ENCODE measurements around the gene JAG1.

JAG1 gene

GRCh38 chr20:10673842-10674683 is at the start of gene JAG1:
JAG1 (minus strand) TSS chr20:10673999; CDS start chr20:10673530, 469 bp downstream.
- DNase-seq (ENCODE audit: low spot score) = peak; percentile 96

DNA sequence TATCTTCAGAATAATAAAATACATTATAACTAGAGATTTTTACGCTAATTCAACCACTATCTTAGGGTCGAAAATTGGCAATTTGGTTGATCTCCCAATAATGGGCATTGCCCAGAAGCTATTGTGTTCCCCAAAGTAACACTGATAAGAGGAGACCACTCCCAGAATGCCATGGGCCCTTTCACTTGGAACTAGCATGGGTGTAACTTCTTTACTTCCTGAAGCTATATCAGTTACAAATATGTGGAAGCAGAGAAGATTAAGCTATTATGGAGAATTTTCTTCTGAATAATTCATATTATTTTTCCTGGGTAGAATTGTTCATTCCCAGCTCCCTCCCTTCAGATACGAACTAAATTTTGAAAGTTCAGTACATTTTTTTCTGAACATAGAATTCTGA is 48.2 kb upstream of the JAG1 start:
- DNase-seq (ENCODE audit: low spot score) = no peak

- DNase-seq (ENCODE audit: low spot score) = no peak
Measured at GRCh38 chr20:10721137-10721896, 47.5 kb upstream of the JAG1 start.

DNA sequence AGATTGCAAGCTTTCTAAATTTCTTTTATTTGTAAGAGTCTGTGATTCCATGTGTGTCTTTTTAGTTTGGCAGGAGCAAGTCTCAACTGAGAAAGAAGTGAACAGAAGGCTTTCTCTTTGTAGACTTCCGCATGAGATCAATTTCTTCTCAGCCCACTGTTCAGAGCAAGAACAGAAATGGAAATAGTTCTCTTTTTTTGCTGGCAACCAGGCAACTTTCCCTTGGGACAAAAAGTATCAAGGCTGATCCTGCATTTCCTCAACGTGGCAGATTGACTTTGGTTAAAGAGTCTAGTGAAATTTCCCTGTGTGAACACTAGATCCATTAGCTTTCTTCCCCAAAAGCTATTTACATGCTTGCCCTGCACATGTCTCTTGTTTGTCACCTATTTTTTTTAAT is 46.8 kb upstream of the JAG1 start:
- DNase-seq (ENCODE audit: low spot score) = no peak

DNA sequence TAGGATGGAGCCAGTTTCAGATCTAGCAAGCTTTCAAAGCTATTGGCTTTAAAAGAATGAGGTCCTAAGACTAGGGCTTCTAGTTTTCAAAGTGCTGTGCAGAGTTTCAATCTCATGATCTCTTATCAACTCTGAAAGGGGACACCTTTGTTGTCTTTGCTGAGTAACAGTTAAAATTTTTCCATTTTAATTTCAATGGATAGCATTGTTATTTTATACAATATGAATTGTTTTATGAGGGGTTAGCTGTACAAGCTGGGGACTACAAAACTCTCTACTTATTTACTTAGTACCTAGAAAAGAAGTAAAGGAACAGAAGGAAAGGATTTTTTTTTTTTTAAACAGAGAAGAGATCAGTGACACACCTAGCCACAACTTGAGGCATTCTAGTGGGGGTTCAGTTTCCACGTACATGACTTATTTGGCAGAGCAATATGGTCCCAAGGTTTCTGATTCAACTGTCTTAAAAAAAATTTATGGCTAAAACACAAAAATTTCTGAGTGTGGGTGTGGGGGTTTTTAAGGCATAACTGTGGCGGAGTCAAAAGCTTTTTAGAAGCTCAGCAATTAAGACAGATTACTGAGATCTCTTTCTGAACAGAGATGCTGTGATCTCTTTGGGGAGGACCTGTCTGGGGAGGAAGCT is 46.1 kb upstream of the JAG1 start:
- no peak for DNase-seq (ENCODE audit: low spot score)

DNA sequence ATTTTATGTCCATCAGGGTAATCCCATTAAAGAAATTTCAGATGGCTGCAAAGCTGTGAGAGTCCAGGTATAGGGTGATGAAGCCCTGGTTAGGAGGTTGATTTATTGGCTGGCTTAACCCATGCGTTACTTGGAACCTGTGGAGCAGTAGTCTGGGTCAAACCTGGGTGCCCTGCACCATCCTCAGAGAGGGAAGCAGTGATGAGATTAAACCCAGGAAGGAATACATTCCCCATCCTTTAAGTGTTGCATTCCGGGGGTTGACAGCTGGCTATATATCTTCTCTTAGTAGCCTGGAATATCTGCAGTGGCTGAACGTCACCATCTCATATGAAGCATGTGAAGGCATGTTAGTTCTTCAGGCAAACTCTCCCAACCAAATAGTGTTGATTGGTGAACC is 44.9 kb upstream of the JAG1 start:
- no peak for DNase-seq (ENCODE audit: low spot score)

- no peak for DNase-seq (ENCODE audit: low spot score)
Measured at GRCh38 chr20:10716855-10717254, 43.1 kb upstream of the JAG1 start.

DNA sequence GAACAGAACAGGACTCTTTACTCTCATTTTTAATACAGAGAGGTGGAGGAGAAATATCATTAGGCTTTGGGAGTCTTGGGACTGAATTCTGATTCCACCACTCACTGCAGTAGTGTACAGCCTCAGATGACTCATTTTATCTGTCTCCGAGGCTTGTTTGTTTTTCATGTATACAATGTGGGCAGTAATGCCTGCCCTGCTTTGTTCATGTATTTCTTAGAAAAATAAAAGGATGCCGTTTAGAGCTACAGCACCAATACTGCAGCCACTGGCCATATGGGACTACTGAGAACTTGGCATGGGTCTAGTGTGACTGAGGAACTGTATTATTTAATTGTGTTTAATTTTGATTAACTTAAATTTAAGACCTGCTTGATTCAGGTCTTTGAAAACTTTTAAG is 41.2 kb upstream of the JAG1 start:
- no peak for DNase-seq (ENCODE audit: low spot score)

- DNase-seq (ENCODE audit: low spot score) = no peak
Measured at GRCh38 chr20:10714236-10714975, 40.6 kb upstream of the JAG1 start.

GRCh38 chr20:10713161-10713560 is 39.4 kb upstream of the JAG1 start:
- DNase-seq (ENCODE audit: low spot score) = no peak

GRCh38 chr20:10711903-10712451 is 38.2 kb upstream of the JAG1 start:
- no peak for DNase-seq (ENCODE audit: low spot score)

DNA sequence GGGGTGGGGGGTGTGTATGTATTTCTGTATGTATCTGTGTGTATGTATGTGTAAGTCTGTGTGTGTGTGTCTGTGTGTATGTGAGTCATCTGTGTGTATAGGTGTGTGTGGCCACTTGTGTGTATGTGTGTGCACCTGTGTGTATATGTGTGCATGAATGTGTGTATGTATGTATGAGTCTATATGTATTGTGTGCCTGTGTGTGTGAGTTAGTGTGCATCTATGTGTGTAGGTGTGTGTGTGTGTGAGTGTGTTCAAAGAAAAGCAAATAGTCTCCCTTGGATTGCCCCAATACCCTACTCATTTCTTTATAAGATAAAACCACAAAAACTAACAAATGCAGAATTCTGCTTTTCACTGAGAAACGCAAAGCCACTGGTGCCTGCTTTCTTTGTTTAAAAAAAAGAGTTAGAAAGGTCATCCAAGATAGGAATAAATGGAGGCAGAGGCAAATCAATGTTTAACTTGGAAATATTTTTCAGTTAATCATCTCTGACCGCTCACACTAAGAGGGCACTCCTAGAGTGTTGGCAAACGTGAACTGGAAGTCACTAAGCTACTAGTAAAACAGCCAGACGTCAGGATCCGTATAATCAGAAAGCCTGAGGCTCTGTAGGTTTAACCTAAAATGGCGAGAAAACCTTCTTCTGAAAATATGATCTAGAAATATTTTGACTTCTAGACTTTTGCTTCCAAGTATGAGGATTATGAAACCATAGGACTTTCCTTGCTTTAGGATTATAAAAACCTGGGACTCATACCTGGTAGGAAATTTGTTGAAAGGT is 37.4 kb upstream of the JAG1 start:
- DNase-seq (ENCODE audit: low spot score) = no peak

GRCh38 chr20:10709916-10710315 is 36.1 kb upstream of the JAG1 start:
- no peak for DNase-seq (ENCODE audit: low spot score)

DNA sequence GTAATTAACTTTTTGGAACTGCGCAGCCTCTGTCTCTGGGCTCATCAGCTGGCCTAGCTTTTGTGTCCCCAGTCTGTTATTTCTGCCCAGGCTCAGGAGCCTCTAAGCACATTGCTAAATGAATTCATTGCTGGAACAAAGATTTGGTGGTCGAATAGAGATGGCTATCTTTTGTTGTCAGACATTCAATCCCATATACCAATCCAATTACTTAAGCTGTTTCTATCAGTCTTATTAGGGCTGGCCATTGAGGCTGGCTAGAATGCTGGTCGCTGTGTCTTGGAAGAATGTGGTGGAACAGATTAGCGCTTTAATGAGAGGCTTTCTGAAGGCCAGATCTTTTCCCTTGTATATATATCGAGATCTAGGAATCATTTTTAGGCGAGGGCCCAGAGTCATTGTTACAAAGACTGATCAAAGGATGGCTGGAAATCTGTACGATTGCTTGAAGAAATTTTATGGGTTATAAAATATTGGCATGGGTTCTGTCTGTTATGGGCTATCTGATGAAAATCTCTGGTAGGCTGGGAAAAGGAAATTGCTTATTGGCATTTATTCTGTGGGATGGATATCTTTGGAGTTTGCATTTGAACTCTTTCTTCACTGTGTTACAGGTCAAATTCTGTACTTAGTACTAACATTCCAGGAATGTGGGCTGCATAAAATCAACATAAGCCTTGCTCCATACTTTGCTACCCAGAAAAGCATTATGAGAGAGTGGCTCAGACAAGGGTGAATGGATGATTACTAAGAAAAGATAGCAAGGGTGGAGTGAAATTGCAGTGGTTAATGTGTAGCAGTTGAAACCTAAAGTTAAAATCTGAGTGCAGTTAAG is 34.8 kb upstream of the JAG1 start:
- no peak for DNase-seq (ENCODE audit: low spot score)

- DNase-seq (ENCODE audit: low spot score) = no peak
Measured at GRCh38 chr20:10707791-10708190, 34.0 kb upstream of the JAG1 start.

DNA sequence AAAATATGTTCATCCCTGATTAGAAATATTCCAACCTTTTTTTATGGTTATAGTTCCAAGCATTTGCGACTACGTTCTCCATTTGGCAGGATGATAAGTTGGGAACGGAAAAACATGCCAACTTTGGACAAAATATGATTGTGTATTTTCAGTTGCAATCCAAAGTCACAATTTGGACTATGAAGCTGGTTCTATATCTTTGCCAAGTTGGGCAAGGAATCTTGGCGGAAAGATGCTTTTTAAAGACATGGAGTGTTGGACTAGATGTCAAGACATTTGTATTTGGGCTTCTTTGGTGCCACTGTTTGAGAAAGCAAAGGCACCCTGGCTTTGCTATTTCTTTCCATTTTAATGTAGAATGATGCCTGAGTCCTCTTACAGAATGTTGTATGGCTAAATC is 33.3 kb upstream of the JAG1 start:
- no peak for DNase-seq (ENCODE audit: low spot score)

DNA sequence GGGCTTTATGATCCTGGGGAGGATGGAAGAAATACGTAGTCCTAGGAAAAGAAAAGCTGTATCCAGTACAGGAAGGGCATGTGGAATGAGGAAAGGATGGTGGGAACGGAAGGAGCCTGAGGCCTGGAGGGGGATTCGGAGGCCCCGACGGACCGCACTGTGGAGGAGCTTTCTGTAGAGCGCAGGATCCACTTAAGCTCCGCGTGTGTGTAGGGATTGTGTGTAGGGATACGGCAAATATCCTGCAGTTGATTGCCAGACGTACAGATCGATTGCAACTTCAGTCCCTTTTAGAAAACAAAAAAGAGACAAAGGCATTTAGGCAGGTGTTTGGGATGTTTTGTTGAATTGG is 32.6 kb upstream of the JAG1 start:
- DNase-seq (ENCODE audit: low spot score) = no peak

GRCh38 chr20:10705801-10706459 is 32.1 kb upstream of the JAG1 start:
- no peak for DNase-seq (ENCODE audit: low spot score)

DNA sequence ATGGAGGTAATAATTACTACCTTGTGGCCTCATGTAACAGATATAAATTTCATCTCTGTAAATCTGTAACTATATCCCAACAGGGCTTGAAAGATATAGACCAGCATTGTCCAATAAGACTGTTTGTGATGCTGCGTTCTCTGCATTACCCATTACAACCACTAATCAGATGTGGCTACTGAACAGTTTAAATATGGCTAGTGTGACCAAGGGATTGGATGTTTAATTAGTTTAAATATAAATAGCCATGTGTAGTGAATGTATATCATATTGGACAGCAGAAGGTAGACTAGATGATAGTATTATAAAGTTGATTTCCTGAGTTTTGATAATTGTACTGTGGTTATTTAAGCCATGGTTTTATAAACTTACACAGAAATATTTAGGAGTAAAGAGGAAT is 27.8 kb upstream of the JAG1 start:
- no peak for DNase-seq (ENCODE audit: low spot score)

GRCh38 chr20:10699941-10700340 is 26.1 kb upstream of the JAG1 start:
- no peak for DNase-seq (ENCODE audit: low spot score)
